Measurements from ENCODE around the gene AP5Z1. TPM values are rescaled to one million over a fixed set of nuclear protein-coding genes. Genes with fewer than 3 reads are reported as not detected.
A peak's percentile ranks its signal among the peaks of the same experiment; 100 is the strongest.

AP5Z1 gene
- total and polyA plus RNA-seq, 2 donors (not counting 1 experiment from before 2014, with no cell fraction given): 11.1 to 32.2 TPM

DNA sequence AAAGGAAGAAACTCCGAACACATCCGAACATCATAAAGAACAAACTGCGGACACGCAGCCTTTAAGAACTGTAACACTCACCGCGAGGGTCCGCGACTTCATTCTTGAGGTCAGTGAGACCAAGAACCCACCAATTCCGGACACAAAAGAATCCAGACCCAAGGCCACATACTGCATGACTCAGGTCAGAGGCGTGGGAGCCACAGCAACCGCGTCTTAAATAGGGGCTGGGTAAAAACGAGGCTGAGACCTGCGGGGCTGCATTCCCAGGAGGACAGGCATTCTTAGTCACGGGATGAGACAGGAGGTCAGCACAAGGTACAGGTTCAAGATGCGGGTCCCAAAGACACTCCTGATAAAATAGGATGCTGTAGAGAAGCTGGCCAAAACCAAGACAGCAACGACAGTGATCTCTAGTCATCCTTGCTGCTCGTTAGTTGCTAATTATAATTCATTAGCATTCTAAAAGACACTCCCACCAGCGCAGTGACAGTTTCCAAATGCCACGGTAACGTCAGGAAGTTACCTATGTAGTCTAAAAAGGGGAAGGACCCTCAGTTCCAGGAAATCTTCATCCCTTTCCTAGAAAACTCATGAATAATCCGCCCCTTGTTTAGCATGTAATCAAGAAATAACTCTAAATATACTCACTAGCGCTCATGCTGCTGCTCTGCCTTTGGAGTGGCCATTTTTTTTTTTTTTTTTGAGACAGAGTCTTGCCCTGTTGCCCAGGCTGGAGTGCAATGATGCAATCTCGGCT, 19.3 kb downstream of the AP5Z1 start:
- Histone ChIP-seq H3K4me3 (replicated peaks in 1 of 4; ENCODE audit: control extremely low read depth in 1 of 4, insufficient read depth in 1 of 4, low read depth in 3 of 4, low read length in 4 of 4) (no peak overlapping the region), H3K9ac (ENCODE audit: insufficient read depth, low read length) (no peak overlapping the region), H2AFZ (ENCODE audit: low read length) (no peak overlapping the region), H3K9me3 (ENCODE audit: control insufficient read depth, insufficient read depth, low read depth, low read length) (no peaks in the 10 kb centered on the region), H3K27ac (ENCODE audit: insufficient read depth, low read length) (no peak overlapping the region), H4K20me1 (ENCODE audit: control insufficient read depth, extremely low read depth, insufficient read depth, low read length) (no peaks in the 10 kb centered on the region), H3K4me1 (ENCODE audit: control insufficient read depth, extremely low read depth, insufficient read depth, low read length) (peaks cover 2% of the 10 kb centered on the region), H3K27me3 (ENCODE audit: control insufficient read depth, insufficient read depth, low read length) (no peaks in the 10 kb centered on the region), H3K79me2 (ENCODE audit: control insufficient read depth, insufficient read depth, low read length) (no peaks in the 10 kb centered on the region), H3K4me2 (ENCODE audit: extremely low read depth, insufficient read depth, low read length) (no peak overlapping the region), H3K36me3 (ENCODE audit: control insufficient read depth, insufficient read depth, low read length) (peaks cover 18% of the 10 kb centered on the region)
- TF ChIP-seq, protein P1, sequence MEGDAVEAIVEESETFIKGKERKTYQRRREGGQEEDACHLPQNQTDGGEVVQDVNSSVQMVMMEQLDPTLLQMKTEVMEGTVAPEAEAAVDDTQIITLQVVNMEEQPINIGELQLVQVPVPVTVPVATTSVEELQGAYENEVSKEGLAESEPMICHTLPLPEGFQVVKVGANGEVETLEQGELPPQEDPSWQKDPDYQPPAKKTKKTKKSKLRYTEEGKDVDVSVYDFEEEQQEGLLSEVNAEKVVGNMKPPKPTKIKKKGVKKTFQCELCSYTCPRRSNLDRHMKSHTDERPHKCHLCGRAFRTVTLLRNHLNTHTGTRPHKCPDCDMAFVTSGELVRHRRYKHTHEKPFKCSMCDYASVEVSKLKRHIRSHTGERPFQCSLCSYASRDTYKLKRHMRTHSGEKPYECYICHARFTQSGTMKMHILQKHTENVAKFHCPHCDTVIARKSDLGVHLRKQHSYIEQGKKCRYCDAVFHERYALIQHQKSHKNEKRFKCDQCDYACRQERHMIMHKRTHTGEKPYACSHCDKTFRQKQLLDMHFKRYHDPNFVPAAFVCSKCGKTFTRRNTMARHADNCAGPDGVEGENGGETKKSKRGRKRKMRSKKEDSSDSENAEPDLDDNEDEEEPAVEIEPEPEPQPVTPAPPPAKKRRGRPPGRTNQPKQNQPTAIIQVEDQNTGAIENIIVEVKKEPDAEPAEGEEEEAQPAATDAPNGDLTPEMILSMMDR (conservative IDR thresholded peaks at IDR 0.05 in 1 of 2, IDR thresholded peaks at IDR 0.05 in 1 of 2; ENCODE audit: low read depth in 1 of 2, low read length in 2 of 2): no peak
- TF ChIP-seq EZH2 (IDR thresholded peaks at IDR 0.05; ENCODE audit: low read length, missing control alignments): no peak
- peak in 1 of 2 donors; percentile 87 for DNase-seq (ENCODE audit: low read depth in 2 of 2)

DNA sequence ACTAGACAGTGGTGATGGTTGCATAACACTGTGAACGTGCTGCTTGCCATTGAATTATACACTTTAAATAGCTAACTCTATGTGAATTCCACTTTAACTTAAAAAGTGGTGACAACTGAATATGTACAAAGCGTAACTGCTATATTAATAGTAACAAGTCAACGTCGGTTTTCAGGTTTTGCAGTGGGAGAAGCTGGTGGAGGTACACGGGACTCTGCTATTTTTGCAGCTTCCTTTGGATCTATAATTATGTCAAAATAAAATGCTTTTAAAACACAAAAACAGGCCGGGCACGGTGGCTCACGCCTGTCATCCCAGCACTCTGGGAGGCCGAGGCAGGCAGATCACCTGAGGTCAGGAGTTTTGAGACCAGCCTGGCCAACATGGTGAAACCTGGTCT, 21.0 kb downstream of the AP5Z1 start:
- no peaks in the 10 kb centered on the region for H3K9me3 ChIP-seq (ENCODE audit: control insufficient read depth, insufficient read depth, low read depth, low read length)
- H3K9ac ChIP-seq (ENCODE audit: insufficient read depth, low read length): no peak overlapping the region
- TF ChIP-seq, protein P1 (conservative IDR thresholded peaks at IDR 0.05 in 1 of 2, IDR thresholded peaks at IDR 0.05 in 1 of 2; ENCODE audit: low read depth in 1 of 2, low read length in 2 of 2): no peak
- no peak for TF ChIP-seq EZH2 (IDR thresholded peaks at IDR 0.05; ENCODE audit: low read length, missing control alignments)
- no peak overlapping the region for H3K27ac ChIP-seq (ENCODE audit: insufficient read depth, low read length)
- H3K36me3 ChIP-seq (ENCODE audit: control insufficient read depth, insufficient read depth, low read length): peaks cover 8% of the 10 kb centered on the region
- H3K27me3 ChIP-seq (ENCODE audit: control insufficient read depth, insufficient read depth, low read length): no peaks in the 10 kb centered on the region
- no peak overlapping the region for H3K4me3 ChIP-seq (replicated peaks in 1 of 4; ENCODE audit: control extremely low read depth in 1 of 4, insufficient read depth in 1 of 4, low read depth in 3 of 4, low read length in 4 of 4)
- peaks cover 2% of the 10 kb centered on the region for H3K4me1 ChIP-seq (ENCODE audit: control insufficient read depth, extremely low read depth, insufficient read depth, low read length)
- H4K20me1 ChIP-seq (ENCODE audit: control insufficient read depth, extremely low read depth, insufficient read depth, low read length): no peaks in the 10 kb centered on the region
- H3K4me2 ChIP-seq (ENCODE audit: extremely low read depth, insufficient read depth, low read length): no peak overlapping the region
- no peaks in the 10 kb centered on the region for H3K79me2 ChIP-seq (ENCODE audit: control insufficient read depth, insufficient read depth, low read length)
- no peak overlapping the region for H2AFZ ChIP-seq (ENCODE audit: low read length)
- DNase-seq (ENCODE audit: low read depth in 2 of 2): no peak

DNA sequence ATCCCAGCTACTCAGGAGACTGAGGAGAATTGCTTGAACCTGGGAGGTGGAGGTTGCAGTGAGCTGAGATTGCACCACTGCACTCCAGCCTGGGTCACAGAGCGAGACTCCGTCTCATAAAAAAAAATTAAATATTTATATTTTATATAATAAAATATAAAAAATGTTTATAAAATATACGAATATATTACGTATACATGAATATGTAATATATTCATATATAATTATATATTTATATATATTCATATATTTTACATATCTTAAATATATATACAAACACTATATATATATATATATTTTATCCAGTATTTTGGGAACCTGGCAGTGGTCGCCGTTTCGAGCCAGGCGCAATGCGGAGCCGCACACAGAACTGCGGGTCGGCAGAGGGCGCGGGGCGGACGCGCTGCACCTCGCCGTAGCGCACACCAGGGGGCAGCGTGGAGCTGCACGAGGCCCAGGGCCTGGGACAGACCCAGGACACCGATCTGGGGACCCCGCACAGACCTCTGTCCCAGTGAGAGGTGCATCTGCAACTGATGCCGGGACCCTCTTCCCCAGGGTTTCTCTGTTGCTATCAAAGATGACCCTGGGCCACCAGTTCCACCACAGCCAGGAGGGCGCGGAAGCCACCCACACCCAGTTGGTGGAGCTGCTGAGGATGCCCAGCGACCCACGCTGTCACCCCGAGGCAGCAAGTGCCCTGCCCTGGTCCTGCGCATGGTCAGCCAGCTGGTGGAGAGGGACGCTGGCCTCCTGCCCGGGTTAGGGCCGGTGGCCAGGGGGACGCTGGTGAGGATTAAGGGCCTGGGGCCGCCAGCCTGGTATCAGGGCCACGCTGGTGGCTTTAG, 22.7 kb downstream of the AP5Z1 start:
- H3K79me2 ChIP-seq (ENCODE audit: control insufficient read depth, insufficient read depth, low read length): no peaks in the 10 kb centered on the region
- H4K20me1 ChIP-seq (ENCODE audit: control insufficient read depth, extremely low read depth, insufficient read depth, low read length): no peaks in the 10 kb centered on the region
- no peaks in the 10 kb centered on the region for H3K9me3 ChIP-seq (ENCODE audit: control insufficient read depth, insufficient read depth, low read depth, low read length)
- no peak for TF ChIP-seq EZH2 (IDR thresholded peaks at IDR 0.05; ENCODE audit: low read length, missing control alignments)
- TF ChIP-seq, protein P1 (conservative IDR thresholded peaks at IDR 0.05 in 1 of 2, IDR thresholded peaks at IDR 0.05 in 1 of 2; ENCODE audit: low read depth in 1 of 2, low read length in 2 of 2): peak; percentile 56 to 85
- H3K36me3 ChIP-seq (ENCODE audit: control insufficient read depth, insufficient read depth, low read length): no peaks in the 10 kb centered on the region
- no peak overlapping the region for H3K4me2 ChIP-seq (ENCODE audit: extremely low read depth, insufficient read depth, low read length)
- DNase-seq (ENCODE audit: low read depth in 2 of 2): peak; percentile 10 to 29
- H3K9ac ChIP-seq (ENCODE audit: insufficient read depth, low read length): no peak overlapping the region
- H3K27ac ChIP-seq (ENCODE audit: insufficient read depth, low read length): no peak overlapping the region
- H3K4me3 ChIP-seq (replicated peaks in 1 of 4; ENCODE audit: control extremely low read depth in 1 of 4, insufficient read depth in 1 of 4, low read depth in 3 of 4, low read length in 4 of 4): no peak overlapping the region
- no peaks in the 10 kb centered on the region for H3K4me1 ChIP-seq (ENCODE audit: control insufficient read depth, extremely low read depth, insufficient read depth, low read length)
- no peak overlapping the region for H2AFZ ChIP-seq (ENCODE audit: low read length)
- no peaks in the 10 kb centered on the region for H3K27me3 ChIP-seq (ENCODE audit: control insufficient read depth, insufficient read depth, low read length)
